H1 (cell line): Measurements from ENCODE around the gene R3HDM1. TPM values are rescaled to one million over a fixed set of nuclear protein-coding genes. Genes with fewer than 3 reads are reported as not detected.

Experiments used
- CTCF ChIA-PET: fragments of 300-600 bp; sonication (Branson Sonifier 250); formaldehyde crosslinking; loops from one replicate; lab custom pipeline; 2021; ENCODE audit not compliant: partially characterized antibody; lab: Charles Lee
- POLR2A ChIA-PET: fragments of 300-600 bp; sonication (Branson Sonifier 250); formaldehyde crosslinking; loops from one replicate; lab custom pipeline; 2021; ENCODE audit warnings: inconsistent platforms; ENCODE audit not compliant: partially characterized antibody; lab: Charles Lee
- DNase-seq, 2 experiments: peaks; one replicate each; pipeline versions ENCODE4 v3.0.0 to v3.0.0-alpha.2; 2010 to 2022; ENCODE audit warnings: low spot score in 2 of 2, low read depth in 1 of 2, mixed read lengths in 1 of 2
- FAIRE-seq: peaks from 2 replicates; lab custom pipeline; 2011; peaks lifted over from hg19 to GRCh38; lab: Jason Lieb, UNC
- H2AFZ ChIP-seq: 2 replicates; pipeline ENCODE4 v1.8.1; 2012; ENCODE audit warnings: low read length, inconsistent platforms
- H2AK5ac ChIP-seq: 2 replicates; pipeline ENCODE4 v1.6.1; 2013; ENCODE audit warnings: low read depth, low read length
- H2BK120ac ChIP-seq: replicated peaks from 2 replicates; pipeline ENCODE3; 2013; ENCODE audit warnings: low read depth, low read length, inconsistent platforms
- H2BK12ac ChIP-seq: 2 replicates; pipeline ENCODE4 v1.6.1; 2013; ENCODE audit warnings: low read depth, low read length
- H2BK15ac ChIP-seq: 2 replicates; pipeline ENCODE4 v1.6.1; 2013; ENCODE audit warnings: low read length
- H2BK20ac ChIP-seq: 2 replicates; pipeline ENCODE4 v1.6.1; 2013; ENCODE audit warnings: low read length
- H2BK5ac ChIP-seq: 2 replicates; pipeline ENCODE4 v1.6.1; 2013; ENCODE audit warnings: low read depth, low read length
- H3K14ac ChIP-seq: 2 replicates; pipeline ENCODE4 v1.6.1; 2013; ENCODE audit warnings: inconsistent platforms; ENCODE audit not compliant: insufficient read length
- H3K18ac ChIP-seq: 2 replicates; pipeline ENCODE4 v1.6.1; 2013; ENCODE audit warnings: low read length; ENCODE audit errors: extremely low read depth
- H3K23ac ChIP-seq: 2 replicates; pipeline ENCODE4 v1.6.1; 2013; ENCODE audit warnings: inconsistent platforms; ENCODE audit not compliant: insufficient read length
- H3K23me2 ChIP-seq: 2 replicates; pipeline ENCODE4 v1.6.1; 2013; ENCODE audit warnings: low read depth, low read length
- H3K27ac ChIP-seq: 2 replicates; pipeline ENCODE4 v1.6.1; 2011; ENCODE audit warnings: low read depth, low read length, inconsistent platforms
- H3K27me3 ChIP-seq, 4 experiments: replicated peaks in 1 of 4; 1 replicate in 1 of 4; 2 replicates in 3 of 4; pipeline versions ENCODE4 v1.6.1 to v1.8.1; 2011 to 2013; ENCODE audit warnings: low read length in 3 of 4, mild to moderate bottlenecking in 3 of 4, inconsistent platforms in 2 of 4, mixed read lengths in 2 of 4, moderate library complexity in 1 of 4; ENCODE audit not compliant: control insufficient read depth in 3 of 4, insufficient read depth in 3 of 4; ENCODE audit errors: extremely low read depth in 1 of 4
- H3K36me3 ChIP-seq, 4 experiments: 2 replicates each; pipeline versions ENCODE4 v1.6.1 to v1.8.1; 2011 to 2013; ENCODE audit warnings: mild to moderate bottlenecking in 4 of 4, low read length in 3 of 4, moderate library complexity in 2 of 4, control low read depth in 1 of 4, inconsistent platforms in 1 of 4; ENCODE audit not compliant: insufficient read depth in 4 of 4, control insufficient read depth in 2 of 4
- H3K4ac ChIP-seq: replicated peaks from 2 replicates; pipeline ENCODE3; 2013; ENCODE audit warnings: low read length, low read depth, mixed read lengths, inconsistent platforms; ENCODE audit not compliant: insufficient read length
- H3K4me1 ChIP-seq, 4 experiments: replicated peaks in 1 of 4; 1 replicate in 1 of 4; 2 replicates in 3 of 4; pipeline versions ENCODE4 v1.6.1 to v1.8.1; 2011 to 2013; ENCODE audit warnings: low read length in 3 of 4, inconsistent platforms in 2 of 4, mixed read lengths in 1 of 4; ENCODE audit not compliant: insufficient read depth in 4 of 4, control insufficient read depth in 3 of 4
- H3K4me2 ChIP-seq, 2 experiments: 2 replicates each; pipeline versions ENCODE4 v1.6.1 to v1.8.1; 2011 to 2013; ENCODE audit warnings: low read depth in 2 of 2, low read length in 2 of 2, control low read depth in 1 of 2, inconsistent platforms in 1 of 2, mild to moderate bottlenecking in 1 of 2; ENCODE audit not compliant: insufficient read depth in 1 of 2
- H3K4me3 ChIP-seq, 4 experiments: fragments of 200-600, 300-600 bp in 1 of 4; sonication (generic), shearing (Covaris generic), sonication (Bioruptor Twin) in 1 of 4; 2 replicates each; pipeline versions ENCODE4 v1.5.1 to v1.8.1; 2011 to 2016; ENCODE audit warnings: low read length in 4 of 4, low read depth in 3 of 4, control low read depth in 2 of 4, inconsistent platforms in 2 of 4, mild to moderate bottlenecking in 2 of 4, mixed read lengths in 1 of 4, moderate library complexity in 1 of 4; ENCODE audit not compliant: insufficient read depth in 2 of 4; ENCODE audit errors: extremely low read depth in 1 of 4
- H3K56ac ChIP-seq: replicated peaks from 2 replicates; pipeline ENCODE3; 2013; ENCODE audit warnings: low read depth, mild to moderate bottlenecking, mixed read lengths, low read length, inconsistent platforms; ENCODE audit not compliant: insufficient read length
- H3K79me1 ChIP-seq: 2 replicates; pipeline ENCODE4 v1.6.1; 2013; ENCODE audit warnings: low read depth, low read length, control low read depth
- H3K79me2 ChIP-seq, 2 experiments: 2 replicates each; pipeline versions ENCODE4 v1.6.1 to v1.8.1; 2012 to 2013; ENCODE audit warnings: low read length in 2 of 2, mild to moderate bottlenecking in 2 of 2, inconsistent platforms in 1 of 2; ENCODE audit not compliant: insufficient read depth in 2 of 2, control insufficient read depth in 1 of 2
- H3K9ac ChIP-seq, 4 experiments: replicated peaks in 1 of 4; 1 replicate in 1 of 4; 2 replicates in 3 of 4; pipeline versions ENCODE4 v1.6.1 to v1.8.1; 2011 to 2013; ENCODE audit warnings: low read depth in 3 of 4, low read length in 3 of 4, control low read depth in 2 of 4, mild to moderate bottlenecking in 2 of 4, moderate library complexity in 2 of 4, inconsistent platforms in 1 of 4; ENCODE audit errors: extremely low read depth in 1 of 4
- H3K9me3 ChIP-seq, 2 experiments: 2 replicates each; pipeline versions ENCODE4 v1.6.1 to v1.8.1; 2012 to 2013; ENCODE audit warnings: mild to moderate bottlenecking in 2 of 2, moderate library complexity in 2 of 2, control low read depth in 1 of 2, inconsistent platforms in 1 of 2, low read depth in 1 of 2, low read length in 1 of 2, mixed read lengths in 1 of 2; ENCODE audit not compliant: insufficient read depth in 2 of 2
- H4K20me1 ChIP-seq, 2 experiments: replicated peaks in 1 of 2; 2 replicates each; pipeline versions ENCODE3 to v1.8.1; 2011 to 2013; ENCODE audit warnings: inconsistent platforms in 2 of 2, low read length in 2 of 2, mild to moderate bottlenecking in 1 of 2; ENCODE audit not compliant: insufficient read depth in 2 of 2, control insufficient read depth in 1 of 2
- H4K5ac ChIP-seq: 2 replicates; pipeline ENCODE4 v1.6.1; 2013; ENCODE audit warnings: low read length, low read depth, mixed read lengths, inconsistent platforms; ENCODE audit not compliant: insufficient read length
- H4K8ac ChIP-seq: 2 replicates; pipeline ENCODE4 v1.8.0; 2013; ENCODE audit warnings: mild to moderate bottlenecking, moderate library complexity, low read length, inconsistent platforms; ENCODE audit not compliant: insufficient read depth; ENCODE audit errors: extremely low read depth
- H4K91ac ChIP-seq: replicated peaks from 2 replicates; pipeline ENCODE3; 2013; ENCODE audit warnings: low read length, mixed read lengths, inconsistent platforms; ENCODE audit not compliant: insufficient read length
- BACH1 ChIP-seq: IDR thresholded peaks from 2 replicates; pipeline ENCODE4 v1.6.1; 2012; ENCODE audit warnings: low read length, improper control_type of control experiment
- BCL11A ChIP-seq, 2 experiments: IDR thresholded peaks; one replicate each; pipeline ENCODE4 v1.6.1; 2011; ENCODE audit warnings: low read depth in 2 of 2, low read length in 2 of 2, mild to moderate bottlenecking in 2 of 2
- BRCA1 ChIP-seq: IDR thresholded peaks from 2 replicates; pipeline ENCODE4 v1.6.1; 2012; ENCODE audit warnings: low read depth, low read length, improper control_type of control experiment
- EP300 ChIP-seq, 2 experiments: IDR thresholded peaks; 1 replicate in 1 of 2; 2 replicates in 1 of 2; pipeline ENCODE4 v1.6.1; 2011 to 2012; ENCODE audit warnings: low read depth in 2 of 2, low read length in 2 of 2, mild to moderate bottlenecking in 2 of 2, borderline replicate concordance in 1 of 2, inconsistent platforms in 1 of 2, moderate library complexity in 1 of 2
- JUN ChIP-seq: IDR thresholded peaks from 2 replicates; pipeline ENCODE4 v1.6.1; 2011; ENCODE audit warnings: low read depth, mild to moderate bottlenecking, improper control_type of control experiment, low read length
- KDM1A ChIP-seq: fragments of 200-600, 300-600 bp; sonication (generic); IDR thresholded peaks from 2 replicates; pipeline ENCODE4 v1.7.1; 2016; ENCODE audit warnings: mild to moderate bottlenecking, low read length, borderline replicate concordance
- POU5F1 ChIP-seq: IDR thresholded peaks from 2 replicates; pipeline ENCODE4 v1.6.1; 2011; ENCODE audit warnings: low read depth, mild to moderate bottlenecking, low read length, moderate library complexity
- RFX5 ChIP-seq: IDR thresholded peaks from 2 replicates; pipeline ENCODE4 v1.6.1; 2011; ENCODE audit warnings: low read depth, low read length, improper control_type of control experiment, borderline replicate concordance
- TBP ChIP-seq: IDR thresholded peaks from 2 replicates; pipeline ENCODE4 v1.6.1; 2011; ENCODE audit warnings: low read depth, low read length, improper control_type of control experiment
- WGBS, 2 experiments: shearing (Covaris generic) in 1 of 2; methylation state at CpG; one replicate each; pipeline versions ENCODE4 v1.1.6 to v1.1.7; 2013 to 2015; ENCODE audit warnings: low lambda C conversion rate in 2 of 2, mixed read lengths in 2 of 2, inconsistent platforms in 1 of 2, low coverage in 1 of 2, missing lambda C conversion rate in 1 of 2; ENCODE audit not compliant: insufficient replicate concordance in 2 of 2, insufficient coverage in 1 of 2, insufficient read length in 1 of 2; ENCODE audit errors: extremely low coverage in 1 of 2, missing lambda C conversion rate in 1 of 2; 5-methylcytosine and 5-hydroxymethylcytosine counted together
- polyA plus RNA-seq, 7 experiments: library from polyadenylated mRNA; depleted of rRNA in 3 of 7; stranded (reverse) in 5 of 7; unstranded in 2 of 7; fragments of >200 nt in 5 of 7; fragments of 200-250 nt in 2 of 7; gene quantifications; 1 replicate in 5 of 7; 2 replicates in 1 of 7; 4 replicates in 1 of 7; pipeline versions ENCODE4 v1.2.1 to v1.2.3, GENCODE V29; 2011 to 2013; ENCODE audit warnings: missing spikeins in 2 of 7, mixed read lengths in 2 of 7
- total RNA-seq: library from RNA; stranded (reverse); fragmentation: NEBNext Ultra II Directional; extraction: Animal tissue kit (Norgen Biotek cat#: 25700); gene quantifications from 2 replicates; pipeline ENCODE4 v1.2.1, GENCODE V29; 2021
- TF ChIP-seq, protein P1 (sequence below), 3 experiments: IDR thresholded peaks; 1 replicate in 2 of 3; 2 replicates in 1 of 3; pipeline versions ENCODE4 v1.5.1 to v1.6.1; 2011; ENCODE audit warnings: low read length in 3 of 3, mild to moderate bottlenecking in 3 of 3, inconsistent platforms in 2 of 3, low read depth in 1 of 3, moderate library complexity in 1 of 3; ENCODE audit not compliant: insufficient read depth in 1 of 3; ENCODE audit errors: control extremely low read depth in 1 of 3
- TF ChIP-seq, protein P2 (sequence below): IDR thresholded peaks from 2 replicates; pipeline ENCODE4 v1.6.1; 2012; ENCODE audit warnings: inconsistent platforms

The R3HDM1 gene
- total and polyA plus RNA-seq, 2 of the 8 experiments (the other 6 are each of a cell fraction or from before 2014, with no cell fraction given), result 77.7 to 120 TPM

DNA sequence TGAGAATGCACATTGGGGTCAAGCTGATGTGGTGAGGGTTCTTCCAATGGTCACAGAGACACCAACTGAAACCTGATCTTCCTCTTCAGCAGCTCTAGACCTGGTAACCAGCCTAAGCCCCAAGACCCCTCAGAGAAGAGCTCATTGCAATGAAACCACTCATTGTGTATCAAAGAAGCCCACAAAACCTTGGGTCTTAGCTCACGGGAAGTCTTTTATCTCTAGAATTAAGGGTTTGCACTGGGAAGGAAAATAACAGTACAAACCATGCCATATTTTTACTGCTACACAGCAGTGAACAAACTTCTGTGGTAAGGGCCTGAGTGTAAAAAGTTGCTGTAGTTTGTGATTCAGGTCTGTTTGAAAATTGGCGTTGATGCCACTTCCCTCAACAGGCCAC is 201.8 kb downstream of the R3HDM1 start:
- no peak overlapping the region for H2BK20ac ChIP-seq
- no peak overlapping the region for H2BK120ac ChIP-seq
- no peaks in the 10 kb centered on the region for H3K27me3 ChIP-seq
- no peak overlapping the region for H3K9ac ChIP-seq
- ChIA-PET CTCF (interaction anchor here (0.5 kb wide), 2 partner anchors 8 to 16 kb away, joined by 3 read pairs; partner anchors contain the start of gene UBXN4), POLR2A (no interaction called here)
- H3K4ac ChIP-seq, result no peak overlapping the region
- H3K27ac ChIP-seq, result no peak overlapping the region
- no peak overlapping the region for H4K5ac ChIP-seq
- no peak overlapping the region for H3K56ac ChIP-seq
- H3K4me3 ChIP-seq, result no peak overlapping the region
- H2AFZ ChIP-seq, result peak overlapping the region; percentile 72
- H3K4me1 ChIP-seq, result no peaks in the 10 kb centered on the region
- H4K20me1 ChIP-seq, result no peaks in the 10 kb centered on the region
- H3K36me3 ChIP-seq, result no peaks in the 10 kb centered on the region
- no peak for FAIRE-seq
- no peaks in the 10 kb centered on the region for H3K79me2 ChIP-seq
- no peak overlapping the region for H2AK5ac ChIP-seq
- no peaks in the 10 kb centered on the region for H3K79me1 ChIP-seq
- no peaks in the 10 kb centered on the region for H3K23me2 ChIP-seq
- H3K9me3 ChIP-seq, result no peaks in the 10 kb centered on the region; a peak in 1 of 4 replicates
- H2BK12ac ChIP-seq, result no peak overlapping the region
- no peak overlapping the region for H3K4me2 ChIP-seq
- no peak overlapping the region for H3K14ac ChIP-seq
- no peak overlapping the region for H3K23ac ChIP-seq
- no peak overlapping the region for H3K18ac ChIP-seq
- no peak overlapping the region for H2BK15ac ChIP-seq
- H4K8ac ChIP-seq, result no peak overlapping the region
- H4K91ac ChIP-seq, result no peak overlapping the region
- WGBS, 2 experiments, result 94% methylated on average over 2 of the region's 2 CpGs; no CpG with 5 or more reads in 1 of the 2 experiments
- H2BK5ac ChIP-seq, result no peak overlapping the region
- DNase-seq, result no peak
- no peak for TF ChIP-seq BACH1
- no peak for TF ChIP-seq BRCA1
- no peak for TF ChIP-seq KDM1A
- no peak for TF ChIP-seq BCL11A (IDR thresholded peaks at IDR 0.05; ENCODE audit: low read depth in 2 of 2, low read length in 2 of 2)
- TF ChIP-seq EP300 (IDR thresholded peaks at IDR 0.05; ENCODE audit: borderline replicate concordance in 1 of 2, low read depth in 2 of 2, low read length in 2 of 2), result no peak
- no peak for TF ChIP-seq POU5F1
- TF ChIP-seq, protein P1, sequence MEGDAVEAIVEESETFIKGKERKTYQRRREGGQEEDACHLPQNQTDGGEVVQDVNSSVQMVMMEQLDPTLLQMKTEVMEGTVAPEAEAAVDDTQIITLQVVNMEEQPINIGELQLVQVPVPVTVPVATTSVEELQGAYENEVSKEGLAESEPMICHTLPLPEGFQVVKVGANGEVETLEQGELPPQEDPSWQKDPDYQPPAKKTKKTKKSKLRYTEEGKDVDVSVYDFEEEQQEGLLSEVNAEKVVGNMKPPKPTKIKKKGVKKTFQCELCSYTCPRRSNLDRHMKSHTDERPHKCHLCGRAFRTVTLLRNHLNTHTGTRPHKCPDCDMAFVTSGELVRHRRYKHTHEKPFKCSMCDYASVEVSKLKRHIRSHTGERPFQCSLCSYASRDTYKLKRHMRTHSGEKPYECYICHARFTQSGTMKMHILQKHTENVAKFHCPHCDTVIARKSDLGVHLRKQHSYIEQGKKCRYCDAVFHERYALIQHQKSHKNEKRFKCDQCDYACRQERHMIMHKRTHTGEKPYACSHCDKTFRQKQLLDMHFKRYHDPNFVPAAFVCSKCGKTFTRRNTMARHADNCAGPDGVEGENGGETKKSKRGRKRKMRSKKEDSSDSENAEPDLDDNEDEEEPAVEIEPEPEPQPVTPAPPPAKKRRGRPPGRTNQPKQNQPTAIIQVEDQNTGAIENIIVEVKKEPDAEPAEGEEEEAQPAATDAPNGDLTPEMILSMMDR (IDR thresholded peaks at IDR 0.05; ENCODE audit: control extremely low read depth in 1 of 3, insufficient read depth in 1 of 3, low read depth in 1 of 3, low read length in 3 of 3), result no peak
- TF ChIP-seq RFX5, result no peak
- TF ChIP-seq, protein P2, sequence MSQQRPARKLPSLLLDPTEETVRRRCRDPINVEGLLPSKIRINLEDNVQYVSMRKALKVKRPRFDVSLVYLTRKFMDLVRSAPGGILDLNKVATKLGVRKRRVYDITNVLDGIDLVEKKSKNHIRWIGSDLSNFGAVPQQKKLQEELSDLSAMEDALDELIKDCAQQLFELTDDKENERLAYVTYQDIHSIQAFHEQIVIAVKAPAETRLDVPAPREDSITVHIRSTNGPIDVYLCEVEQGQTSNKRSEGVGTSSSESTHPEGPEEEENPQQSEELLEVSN, result no peak
- TF ChIP-seq JUN, result no peak
- TF ChIP-seq TBP, result no peak
